ENCODE measurements around the gene KIF16B. TPM values are rescaled to one million over a fixed set of nuclear protein-coding genes. Genes with fewer than 3 reads are reported as not detected.

KIF16B gene
- total RNA-seq, 4 donors from 2014 or later, result 70.5 to 169 (median 80.2) TPM

DNA sequence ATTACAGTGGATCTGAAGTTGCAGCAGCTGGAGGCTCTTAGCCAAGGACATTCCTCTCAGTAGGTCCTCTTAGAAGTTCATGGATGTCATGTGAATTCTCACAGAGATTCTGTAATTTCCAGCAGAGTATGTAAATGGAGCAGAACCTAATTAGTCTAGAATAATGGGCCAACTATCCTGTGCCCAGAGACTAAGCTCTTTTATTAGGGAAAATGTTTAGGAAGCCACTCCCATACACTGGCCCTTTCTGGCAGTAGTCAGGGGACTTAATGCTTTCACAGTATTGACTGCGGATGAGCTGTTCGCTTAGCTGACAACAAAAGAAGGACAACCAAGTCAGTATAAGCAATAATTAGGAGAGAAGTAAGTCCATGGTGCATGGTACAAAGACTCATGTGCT is 43.8 kb upstream of the KIF16B start:
- no peak overlapping the region for H3K27ac ChIP-seq
- no peak overlapping the region for H3K4me3 ChIP-seq
- no peaks in the 10 kb centered on the region for H3K27me3 ChIP-seq
- H3K9me3 ChIP-seq, result no peaks in the 10 kb centered on the region
- no peaks in the 10 kb centered on the region for H3K36me3 ChIP-seq
- TF ChIP-seq, protein P1, sequence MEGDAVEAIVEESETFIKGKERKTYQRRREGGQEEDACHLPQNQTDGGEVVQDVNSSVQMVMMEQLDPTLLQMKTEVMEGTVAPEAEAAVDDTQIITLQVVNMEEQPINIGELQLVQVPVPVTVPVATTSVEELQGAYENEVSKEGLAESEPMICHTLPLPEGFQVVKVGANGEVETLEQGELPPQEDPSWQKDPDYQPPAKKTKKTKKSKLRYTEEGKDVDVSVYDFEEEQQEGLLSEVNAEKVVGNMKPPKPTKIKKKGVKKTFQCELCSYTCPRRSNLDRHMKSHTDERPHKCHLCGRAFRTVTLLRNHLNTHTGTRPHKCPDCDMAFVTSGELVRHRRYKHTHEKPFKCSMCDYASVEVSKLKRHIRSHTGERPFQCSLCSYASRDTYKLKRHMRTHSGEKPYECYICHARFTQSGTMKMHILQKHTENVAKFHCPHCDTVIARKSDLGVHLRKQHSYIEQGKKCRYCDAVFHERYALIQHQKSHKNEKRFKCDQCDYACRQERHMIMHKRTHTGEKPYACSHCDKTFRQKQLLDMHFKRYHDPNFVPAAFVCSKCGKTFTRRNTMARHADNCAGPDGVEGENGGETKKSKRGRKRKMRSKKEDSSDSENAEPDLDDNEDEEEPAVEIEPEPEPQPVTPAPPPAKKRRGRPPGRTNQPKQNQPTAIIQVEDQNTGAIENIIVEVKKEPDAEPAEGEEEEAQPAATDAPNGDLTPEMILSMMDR (IDR thresholded peaks at IDR 0.05), result no peak
- TF ChIP-seq POLR2A (IDR thresholded peaks at IDR 0.05), result no peak
- H3K4me1 ChIP-seq, result peaks cover 0 to 9% (median 0%) of the 10 kb centered on the region in 4 donors
- no peak for DNase-seq

DNA sequence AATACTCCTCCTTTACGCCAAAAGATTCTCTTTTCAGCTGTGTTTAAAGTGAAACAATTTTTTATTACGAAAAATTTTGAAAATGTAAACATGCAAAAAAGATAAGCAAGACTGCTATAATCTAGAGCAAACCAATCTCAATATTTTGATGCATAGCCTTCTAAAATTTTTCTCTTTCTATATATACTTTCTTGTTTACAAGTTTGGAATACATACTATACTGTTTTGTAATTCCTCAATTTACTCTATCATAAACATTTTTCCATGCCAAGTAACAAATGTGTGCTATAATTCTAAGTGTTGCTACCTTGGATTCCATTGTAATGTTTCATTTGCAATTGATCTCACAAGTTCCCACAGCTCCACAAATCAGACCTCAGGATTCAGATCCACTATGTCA is 43.1 kb upstream of the KIF16B start:
- no peaks in the 10 kb centered on the region for H3K9me3 ChIP-seq
- H3K27ac ChIP-seq, result no peak overlapping the region
- no peaks in the 10 kb centered on the region for H3K36me3 ChIP-seq
- H3K4me1 ChIP-seq, result peaks cover 0 to 9% (median 0%) of the 10 kb centered on the region in 4 donors
- H3K4me3 ChIP-seq, result no peak overlapping the region
- no peak for DNase-seq
- no peaks in the 10 kb centered on the region for H3K27me3 ChIP-seq
- TF ChIP-seq POLR2A (IDR thresholded peaks at IDR 0.05), result no peak
- TF ChIP-seq, protein P1 (IDR thresholded peaks at IDR 0.05), result no peak

DNA sequence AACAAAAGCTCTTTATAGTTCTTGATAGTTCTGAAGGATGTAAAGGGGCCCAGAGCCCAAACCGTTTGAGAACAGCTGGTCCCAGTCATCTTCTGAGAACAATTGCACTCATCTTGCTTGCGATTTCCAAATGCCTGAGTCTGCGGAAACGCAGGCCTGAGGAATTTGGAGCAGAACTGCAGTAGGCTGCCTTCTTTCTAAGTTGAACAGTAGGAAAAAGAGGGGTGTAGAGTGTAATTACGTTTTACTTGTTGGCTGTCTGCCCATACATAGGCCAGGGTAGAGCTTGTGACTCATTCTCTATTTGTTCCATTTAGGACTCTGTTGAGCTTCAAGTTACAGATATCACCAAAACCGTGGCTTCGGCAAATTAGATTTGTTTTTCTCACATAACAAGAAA is 42.0 kb upstream of the KIF16B start:
- no peak overlapping the region for H3K27ac ChIP-seq
- no peaks in the 10 kb centered on the region for H3K36me3 ChIP-seq
- TF ChIP-seq, protein P1 (IDR thresholded peaks at IDR 0.05), result no peak
- no peak for TF ChIP-seq POLR2A (IDR thresholded peaks at IDR 0.05)
- H3K9me3 ChIP-seq, result no peaks in the 10 kb centered on the region
- no peaks in the 10 kb centered on the region for H3K27me3 ChIP-seq
- DNase-seq, result no peak
- H3K4me1 ChIP-seq, result peaks cover 0 to 9% (median 0%) of the 10 kb centered on the region in 4 donors
- no peak overlapping the region for H3K4me3 ChIP-seq

DNA sequence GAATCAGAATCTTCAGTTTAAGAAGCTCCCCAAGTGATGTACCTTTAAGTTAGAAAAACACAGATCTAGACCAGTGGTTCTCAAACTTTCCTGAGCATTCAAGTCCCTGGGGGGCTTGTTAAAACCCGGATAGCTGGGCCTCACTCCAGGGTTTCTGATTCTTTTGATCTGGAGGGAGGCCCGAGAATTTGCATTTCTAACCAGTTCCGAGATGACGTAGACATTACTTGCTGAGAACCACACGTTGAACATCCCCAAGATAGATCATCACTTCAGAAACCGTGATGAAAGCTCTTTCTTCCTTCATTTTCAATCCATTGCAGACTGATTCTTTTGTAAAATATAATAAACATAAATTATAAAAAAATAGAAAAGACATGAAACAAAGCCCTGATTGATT is 40.7 kb upstream of the KIF16B start:
- no peak for TF ChIP-seq POLR2A (IDR thresholded peaks at IDR 0.05)
- TF ChIP-seq, protein P1 (IDR thresholded peaks at IDR 0.05), result no peak
- H3K36me3 ChIP-seq, result no peaks in the 10 kb centered on the region
- H3K4me1 ChIP-seq, result peaks cover 0 to 13% (median 0%) of the 10 kb centered on the region in 4 donors
- H3K27me3 ChIP-seq, result no peaks in the 10 kb centered on the region
- H3K9me3 ChIP-seq, result no peaks in the 10 kb centered on the region
- H3K27ac ChIP-seq, result no peak overlapping the region
- H3K4me3 ChIP-seq, result no peak overlapping the region
- no peak for DNase-seq

DNA sequence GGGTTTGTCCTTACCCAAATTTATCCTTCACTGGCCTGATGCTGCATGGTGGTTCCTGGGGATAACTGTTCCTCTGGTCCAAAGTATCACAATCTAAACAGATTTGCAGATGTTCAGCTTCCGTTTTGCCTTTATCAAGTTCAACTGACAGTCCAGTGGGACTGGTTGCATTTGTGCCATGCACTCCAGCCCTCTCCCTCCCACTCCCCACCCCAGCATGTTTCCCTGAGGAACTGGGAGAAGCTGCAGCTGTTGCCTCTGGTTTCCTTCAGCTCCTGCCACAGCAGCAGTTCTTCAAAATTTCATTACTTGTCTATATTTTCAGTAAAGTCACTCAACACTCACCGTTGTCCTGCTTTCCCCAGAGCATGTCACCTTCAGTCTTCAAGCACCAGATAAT is 39.5 kb upstream of the KIF16B start:
- Histone ChIP-seq H3K27me3 (no peaks in the 10 kb centered on the region), H3K4me1 (peaks cover 0 to 24% (median 3%) of the 10 kb centered on the region in 4 donors), H3K27ac (no peak overlapping the region), H3K9me3 (no peaks in the 10 kb centered on the region), H3K36me3 (no peaks in the 10 kb centered on the region), H3K4me3 (no peak overlapping the region)
- TF ChIP-seq, protein P1 (IDR thresholded peaks at IDR 0.05), result no peak
- TF ChIP-seq POLR2A (IDR thresholded peaks at IDR 0.05), result no peak
- no peak for DNase-seq

DNA sequence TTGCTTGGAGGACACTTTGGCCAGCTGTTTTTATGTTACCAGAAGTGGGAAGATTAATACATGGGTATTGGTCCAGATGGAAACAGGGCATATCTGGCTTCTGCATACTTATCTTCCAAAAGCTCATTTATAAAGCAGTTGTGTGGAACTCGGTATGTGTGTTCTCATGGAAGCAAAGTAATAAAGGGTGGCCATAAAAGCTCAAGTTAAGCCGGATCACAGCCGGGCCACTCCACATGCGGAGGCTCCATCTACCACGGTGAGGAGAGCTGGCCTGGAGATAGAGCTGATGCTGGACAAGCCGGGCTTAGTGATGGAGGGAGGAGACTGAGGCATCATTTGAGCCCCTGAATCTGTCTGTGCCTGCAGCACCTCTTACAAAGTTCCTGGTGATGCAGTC is 38.6 kb upstream of the KIF16B start:
- Histone ChIP-seq H3K4me3 (no peak overlapping the region), H3K27ac (no peak overlapping the region), H3K27me3 (no peaks in the 10 kb centered on the region), H3K9me3 (no peaks in the 10 kb centered on the region), H3K36me3 (no peaks in the 10 kb centered on the region), H3K4me1 (peaks cover 0 to 30% (median 3%) of the 10 kb centered on the region in 4 donors)
- TF ChIP-seq, protein P1 (IDR thresholded peaks at IDR 0.05), result no peak
- TF ChIP-seq POLR2A (IDR thresholded peaks at IDR 0.05), result no peak
- no peak for DNase-seq
